ENCODE measurements around the gene MCTP1. TPM values are rescaled to one million over a fixed set of nuclear protein-coding genes. Genes with fewer than 3 reads are reported as not detected.

Gene MCTP1
- total RNA-seq, 1 experiment from 2014 or later: 5.6 TPM

GRCh38 chr5:95105638-95106037 lies 179.3 kb downstream of the MCTP1 start (continued):
- no peak for TF ChIP-seq ZNF121 (CRISPR knock-in tag; IDR thresholded peaks at IDR 0.05)

GRCh38 chr5:95102687-95103086 lies 182.2 kb downstream of the MCTP1 start:
- no peaks in the 10 kb centered on the region for H3K27me3 Mint-ChIP-seq (ENCODE audit: low read depth)
- TF ChIP-seq ARID4B (CRISPR knock-in tag; IDR thresholded peaks at IDR 0.05; ENCODE audit: borderline replicate concordance) (no peak), E2F1 (CRISPR knock-in tag; IDR thresholded peaks at IDR 0.05) (no peak), HMGA2 (CRISPR knock-in tag; IDR thresholded peaks at IDR 0.05) (peak; percentile 21; the same call in 1 of the 2 replicates), ERG (CRISPR knock-in tag; IDR thresholded peaks at IDR 0.05) (no peak), ZNF423 (CRISPR knock-in tag; IDR thresholded peaks at IDR 0.05) (no peak)
- H3K4me1 Mint-ChIP-seq: no peaks in the 10 kb centered on the region
- H3K4me3 Mint-ChIP-seq: no peak overlapping the region
- no peaks in the 10 kb centered on the region for H3K36me3 Mint-ChIP-seq
- H3K27ac Mint-ChIP-seq: no peak overlapping the region
- ChIA-PET POLR2A (no interaction called here), CTCF (no interaction called here)
- no peak for DNase-seq (ENCODE audit: low spot score)
- H3K9me3 Mint-ChIP-seq: no peaks in the 10 kb centered on the region
- ATAC-seq: no peak

- CTCF ChIA-PET: interaction anchor here (0.8 kb wide), 1 partner anchor 76 kb away, joined by 4 read pairs; no protein-coding TSS in a partner anchor
- no peak overlapping the region for H3K4me3 Mint-ChIP-seq
- POLR2A ChIA-PET: no interaction called here
- no peak overlapping the region for H3K27ac Mint-ChIP-seq
- H3K36me3 Mint-ChIP-seq: no peaks in the 10 kb centered on the region
- no peak for TF ChIP-seq ELF4 (CRISPR knock-in tag; IDR thresholded peaks at IDR 0.05; ENCODE audit: low read depth)
- DNase-seq (ENCODE audit: low spot score) (no peak), ATAC-seq (0 out of 2 replicates have a peak, but pooled peaks have one; percentile 41)
- no peaks in the 10 kb centered on the region for H3K4me1 Mint-ChIP-seq
- H3K9me3 Mint-ChIP-seq: no peaks in the 10 kb centered on the region
- H3K27me3 Mint-ChIP-seq (ENCODE audit: low read depth): no peaks in the 10 kb centered on the region
Observed at GRCh38 chr5:95102080-95102479, 182.8 kb downstream of the MCTP1 start.

- Mint-ChIP-seq H3K27me3 (ENCODE audit: low read depth) (no peaks in the 10 kb centered on the region), H3K36me3 (no peaks in the 10 kb centered on the region), H3K4me3 (no peak overlapping the region), H3K4me1 (no peaks in the 10 kb centered on the region), H3K9me3 (no peaks in the 10 kb centered on the region), H3K27ac (no peak overlapping the region)
- no peak for DNase-seq (ENCODE audit: low spot score)
- ChIA-PET CTCF (no interaction called here), POLR2A (no interaction called here)
- TF ChIP-seq PRRX2 (CRISPR knock-in tag; IDR thresholded peaks at IDR 0.05): no peak
- TF ChIP-seq NR1H2 (CRISPR knock-in tag; IDR thresholded peaks at IDR 0.05): no peak
- no peak for TF ChIP-seq MAX (CRISPR knock-in tag; IDR thresholded peaks at IDR 0.05)
- TF ChIP-seq E2F1 (CRISPR knock-in tag; IDR thresholded peaks at IDR 0.05): no peak
- no peak for TF ChIP-seq ERG (CRISPR knock-in tag; IDR thresholded peaks at IDR 0.05)
- no peak for TF ChIP-seq HMGXB4 (CRISPR knock-in tag; IDR thresholded peaks at IDR 0.05)
- no peak for ATAC-seq
Observed at GRCh38 chr5:95100551-95100950, 184.3 kb downstream of the MCTP1 start.

Data from WTC11 (cell line).